Erythroblast (primary cell): Measurements from ENCODE around the gene DOK5.

Experiments
- GATA1 ChIP-seq: IDR thresholded peaks from 2 replicates; pipeline ENCODE4 v1.6.1; 2011; ENCODE audit warnings: low read depth, mild to moderate bottlenecking, control low read depth, low read length, moderate library complexity
- POLR2A ChIP-seq: IDR thresholded peaks from 2 replicates; pipeline ENCODE4 v1.6.1; 2011; ENCODE audit warnings: mild to moderate bottlenecking, low read length

GRCh38 chr20:54467622-54468021 is 7.8 kb upstream of the DOK5 start:
- TF ChIP-seq POLR2A (no peak), GATA1 (no peak)
